Hematopoietic multipotent progenitor cell treated with erythropoietin and hydrocortisone succinate and interleukin-3 and kit ligand, for 15 days (in vitro differentiated cells): ENCODE data around the gene ATP11A.
A peak's percentile ranks its signal among the peaks of the same experiment; 100 is the strongest.

Experiments
- DNase-seq: peaks from one replicate; pipeline ENCODE4 v3.0.0-alpha.2; 2015; ENCODE audit warnings: low spot score

Gene ATP11A

GRCh38 chr13:112689303-112690245, at the start of gene ATP11A:
ATP11A (plus strand) TSS chr13:112690038; CDS start chr13:112690417, 379 bp downstream.
- DNase-seq = peak; percentile 63

DNA sequence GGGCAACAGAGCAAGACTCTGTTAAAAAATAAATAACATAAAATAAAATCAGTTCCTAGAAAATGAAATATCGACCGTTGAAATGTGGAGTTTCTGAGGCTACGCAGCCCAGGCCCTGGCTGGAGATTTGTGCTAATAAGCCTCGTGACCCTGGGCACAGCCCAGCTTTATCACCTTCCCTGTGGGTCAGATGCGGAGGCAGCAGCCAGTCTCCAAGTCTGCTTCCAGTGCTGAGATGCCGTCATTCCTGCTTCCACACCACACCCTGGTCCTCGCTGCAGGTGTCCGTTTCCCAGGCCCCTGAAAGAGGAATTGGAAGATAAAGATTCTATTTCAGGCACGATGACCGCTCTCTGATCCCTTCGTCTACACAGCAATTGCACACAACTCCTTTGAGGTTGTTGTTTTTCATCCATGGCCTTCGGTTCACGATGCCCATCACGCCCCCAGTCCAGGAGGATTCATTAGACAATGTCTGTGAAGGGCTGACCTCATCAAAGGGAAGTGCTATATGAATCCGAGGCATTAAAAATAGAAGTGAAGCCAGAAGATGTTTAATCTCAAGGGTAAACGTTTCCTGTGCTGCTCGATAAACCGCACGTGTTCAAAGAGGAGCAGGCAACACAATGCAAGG, 48.3 kb upstream of the ATP11A start:
- DNase-seq = no peak

DNA sequence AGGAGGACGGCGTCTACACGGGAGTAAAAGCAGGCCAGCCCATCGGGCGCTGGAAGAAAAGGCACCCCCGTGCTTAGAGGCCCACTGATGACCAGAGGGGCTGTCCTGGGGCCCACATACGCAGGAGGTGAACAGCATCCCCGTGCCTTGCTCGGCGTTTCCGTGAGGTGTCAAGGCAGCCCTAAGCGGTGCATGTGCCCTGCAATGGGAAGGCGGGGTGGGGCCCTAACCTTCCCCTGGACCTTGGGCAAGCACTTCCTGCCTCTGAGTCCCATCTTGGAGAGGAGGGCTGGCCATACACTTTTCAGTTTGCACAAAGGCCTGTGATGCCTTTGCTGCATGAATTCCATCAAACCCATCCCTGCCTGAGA, 47.8 kb upstream of the ATP11A start:
- no peak for DNase-seq

DNA sequence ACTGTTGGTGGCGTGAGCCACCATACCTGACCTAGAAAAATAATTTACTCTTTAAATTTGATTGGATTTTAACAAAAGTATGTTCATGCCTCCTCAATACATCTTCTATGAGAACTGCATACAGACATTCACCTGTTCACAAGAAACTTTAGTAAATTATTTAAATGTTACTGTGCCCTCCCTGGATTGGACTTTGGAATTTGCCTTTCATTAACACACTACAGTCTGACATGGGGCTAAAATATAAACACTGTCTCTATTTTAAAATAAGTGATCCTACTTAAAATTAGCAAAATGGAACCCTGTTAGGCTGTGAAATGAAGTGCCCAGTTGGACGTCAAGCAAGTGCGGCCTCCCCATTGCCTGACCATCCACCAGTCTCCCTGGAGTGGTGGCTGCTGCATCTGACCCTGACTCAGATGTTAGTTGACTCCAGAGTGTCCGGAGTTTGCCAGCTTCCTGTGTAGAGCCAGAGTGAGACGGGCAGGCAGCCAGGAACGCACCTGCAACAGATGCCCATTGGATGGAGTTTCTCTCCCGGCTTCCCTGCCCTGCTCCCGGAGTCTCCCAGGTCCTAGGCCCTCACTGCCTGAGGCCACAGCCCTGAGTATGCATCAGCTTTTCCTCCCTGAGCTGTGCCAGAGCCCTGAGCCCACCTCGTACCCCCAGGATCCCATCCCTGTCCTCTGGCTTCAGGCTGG, 45.9 kb upstream of the ATP11A start:
- DNase-seq = no peak

DNA sequence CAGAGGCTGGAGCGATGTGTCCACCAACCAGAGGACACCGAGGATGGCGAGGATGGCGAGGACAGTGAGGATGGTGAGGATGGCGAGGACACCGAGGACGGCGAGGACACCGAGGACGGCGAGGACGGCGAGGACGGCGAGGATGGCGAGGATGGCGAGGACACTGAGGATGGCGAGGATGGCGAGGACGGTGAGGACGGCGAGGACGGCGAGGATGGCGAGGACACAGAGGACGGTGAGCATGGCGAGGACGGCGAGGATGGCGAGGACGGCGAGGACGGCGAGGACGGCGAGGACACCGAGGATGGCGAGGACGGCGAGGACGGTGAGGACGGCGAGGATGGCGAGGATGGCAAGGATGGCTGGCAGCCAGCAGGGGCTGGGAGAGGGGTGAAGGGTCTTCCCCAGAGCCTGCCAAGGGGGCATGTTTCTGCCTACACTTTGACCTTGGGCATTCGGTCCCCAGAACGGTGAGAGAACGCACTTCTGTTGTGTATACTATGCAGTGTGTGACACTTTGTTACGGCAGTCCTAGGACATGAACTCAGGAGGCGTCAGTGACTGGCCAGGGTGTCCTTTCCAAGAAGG, 44.4 kb upstream of the ATP11A start:
- DNase-seq = no peak

- no peak for DNase-seq
Measured at GRCh38 chr13:112647256-112647655, 42.6 kb upstream of the ATP11A start.

GRCh38 chr13:112648101-112648500, 41.7 kb upstream of the ATP11A start:
- no peak for DNase-seq

DNA sequence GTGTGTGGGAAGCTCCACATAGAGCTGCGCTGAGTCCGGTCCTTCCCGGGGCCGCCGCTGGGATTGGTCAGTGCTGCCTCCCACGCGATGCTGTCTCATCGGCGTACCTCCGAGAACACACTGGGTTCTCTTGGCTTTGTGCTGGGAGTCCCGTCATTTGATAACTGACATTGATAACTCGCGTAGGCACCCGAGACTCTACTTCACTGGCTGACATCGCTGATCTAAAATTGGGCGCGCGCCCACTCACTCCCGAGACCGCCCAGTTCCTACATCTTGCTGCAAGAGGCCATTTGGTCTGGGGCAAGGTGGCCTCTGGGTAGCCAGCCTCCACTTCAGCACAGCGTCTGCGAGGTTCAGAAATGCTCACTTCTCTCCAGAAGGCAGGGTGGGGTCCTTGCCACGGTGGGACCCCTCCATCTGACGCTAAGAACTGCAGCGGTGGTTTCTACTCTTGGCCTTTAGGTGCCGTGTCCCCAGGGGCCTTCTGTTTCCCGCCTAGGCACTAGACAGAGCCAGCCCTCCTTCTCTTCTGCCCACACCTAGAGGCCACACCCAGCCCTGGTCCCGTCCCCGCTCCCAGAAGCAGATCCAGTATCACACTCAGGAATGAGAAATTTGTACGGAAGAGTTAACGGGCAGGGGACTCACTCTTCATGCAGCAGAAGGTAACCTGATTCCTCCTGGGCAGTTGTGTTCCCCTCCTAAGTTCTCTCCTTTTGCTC, 40.7 kb upstream of the ATP11A start:
- DNase-seq = no peak

GRCh38 chr13:112651311-112651710, 38.5 kb upstream of the ATP11A start:
- no peak for DNase-seq

GRCh38 chr13:112651750-112652511, 37.9 kb upstream of the ATP11A start:
- no peak for DNase-seq

- no peak for DNase-seq
Measured at GRCh38 chr13:112652512-112653070, 37.2 kb upstream of the ATP11A start.

GRCh38 chr13:112653071-112653470, 36.8 kb upstream of the ATP11A start:
- DNase-seq = no peak

DNA sequence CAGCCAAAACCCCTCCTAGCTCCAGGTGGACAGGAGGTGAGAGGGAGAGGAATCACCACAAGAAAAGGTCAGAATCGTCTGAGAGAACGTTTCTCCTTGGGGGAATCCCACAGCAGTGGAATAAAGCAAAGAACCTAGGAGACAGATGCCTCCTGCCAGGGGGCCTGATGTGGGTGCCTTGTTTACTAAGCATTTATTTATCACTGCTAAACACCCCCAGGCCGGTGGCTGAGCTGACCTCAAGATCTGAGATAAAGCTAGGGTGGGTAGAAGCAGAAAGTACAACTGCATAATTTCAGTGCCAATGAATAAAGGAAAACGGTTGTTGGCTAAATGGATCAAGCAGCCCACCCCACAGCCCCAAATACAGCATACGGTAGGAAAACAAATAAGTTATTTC, 33.9 kb upstream of the ATP11A start:
- peak; percentile 23 for DNase-seq

- no peak for DNase-seq
Measured at GRCh38 chr13:112657850-112658445, 31.9 kb upstream of the ATP11A start.

DNA sequence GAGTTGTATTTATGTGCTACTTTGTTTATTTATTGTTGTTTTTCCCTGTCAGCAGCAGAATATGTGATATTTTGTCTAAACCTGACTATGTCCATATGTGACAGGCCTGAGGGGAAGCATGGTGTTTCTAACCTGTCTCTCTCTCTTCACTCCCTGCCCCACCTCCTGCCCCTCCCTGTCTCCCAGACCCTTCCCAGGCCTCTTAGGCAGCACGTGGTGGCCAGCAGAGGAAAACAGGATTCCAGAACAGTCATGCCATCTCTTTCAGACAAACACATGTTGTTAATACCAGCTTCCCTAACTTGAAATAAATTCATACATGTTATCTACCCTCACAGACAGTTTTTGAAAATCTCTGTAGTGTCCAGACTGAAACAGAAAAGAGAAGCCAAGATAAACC, 31.0 kb upstream of the ATP11A start:
- DNase-seq = no peak

DNA sequence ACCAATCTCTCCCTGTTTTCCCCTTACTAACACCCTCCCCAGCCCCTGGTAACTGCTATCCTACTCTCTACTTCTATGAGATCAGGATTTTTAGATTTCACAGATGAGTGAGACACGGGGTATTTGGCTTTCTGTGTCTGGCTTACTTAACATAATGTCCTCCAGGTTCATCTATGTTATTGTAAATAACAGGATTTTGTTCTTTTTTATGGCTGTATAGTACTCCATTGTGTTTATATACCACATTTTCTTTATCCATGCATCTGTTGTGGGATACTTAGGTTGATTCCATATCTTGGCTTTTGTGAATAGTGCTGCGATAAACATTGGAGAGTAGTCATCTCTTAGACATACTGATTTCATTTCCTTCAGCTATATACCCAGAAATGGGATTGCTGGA, 28.5 kb upstream of the ATP11A start:
- no peak for DNase-seq

DNA sequence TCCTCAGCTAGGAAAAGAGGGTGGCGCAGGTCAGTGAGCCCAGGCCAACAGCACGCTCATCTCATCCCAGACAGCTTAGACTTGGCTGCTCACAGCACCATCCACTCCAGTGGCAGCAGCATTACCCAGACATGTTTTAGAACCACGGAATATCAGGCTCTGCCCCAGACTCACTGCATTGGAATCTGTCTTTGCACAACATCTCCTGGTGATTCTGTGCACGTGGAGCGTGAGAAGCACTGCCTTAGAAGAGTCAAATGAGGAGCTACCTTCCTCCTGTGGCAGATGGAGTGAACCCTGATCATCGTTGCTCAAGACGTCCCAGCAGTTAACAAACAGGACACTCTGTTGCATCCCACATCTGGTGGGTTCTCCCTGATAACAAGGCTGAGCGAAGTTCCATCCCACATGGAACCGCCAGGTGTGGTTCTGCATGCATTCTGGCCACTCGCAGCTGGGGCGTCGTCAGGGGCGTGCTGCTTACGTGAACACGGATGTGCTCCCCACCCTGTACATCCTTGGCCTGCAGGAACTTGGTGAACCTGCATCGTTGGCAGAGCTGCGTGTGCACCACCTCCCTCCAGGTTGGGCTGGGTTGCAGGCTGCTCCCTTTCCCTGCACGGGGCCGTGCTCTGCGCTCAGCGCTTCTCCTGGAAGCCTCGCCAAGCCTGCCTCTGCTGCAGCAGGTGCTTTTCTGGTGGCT, 25.2 kb upstream of the ATP11A start:
- DNase-seq = no peak

DNA sequence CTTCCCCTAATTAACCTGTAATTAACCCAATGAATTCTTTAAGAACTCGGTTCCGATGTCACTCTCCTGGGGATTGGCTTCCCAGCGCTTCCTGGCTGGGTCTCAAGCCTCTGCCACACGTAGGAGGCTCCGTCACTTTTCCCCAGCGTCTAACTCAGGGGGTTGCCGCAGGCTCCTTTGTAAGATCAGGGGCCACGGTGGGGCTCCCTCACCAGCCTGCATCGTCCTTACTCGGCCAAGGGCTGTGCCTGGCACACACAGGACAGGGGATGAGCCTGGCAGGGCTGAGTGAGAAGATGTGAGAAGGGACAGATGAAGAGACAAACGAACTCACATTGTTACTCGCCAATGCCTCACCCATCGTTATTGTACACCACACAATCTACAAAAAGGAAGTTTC, 20.9 kb upstream of the ATP11A start:
- no peak for DNase-seq

DNA sequence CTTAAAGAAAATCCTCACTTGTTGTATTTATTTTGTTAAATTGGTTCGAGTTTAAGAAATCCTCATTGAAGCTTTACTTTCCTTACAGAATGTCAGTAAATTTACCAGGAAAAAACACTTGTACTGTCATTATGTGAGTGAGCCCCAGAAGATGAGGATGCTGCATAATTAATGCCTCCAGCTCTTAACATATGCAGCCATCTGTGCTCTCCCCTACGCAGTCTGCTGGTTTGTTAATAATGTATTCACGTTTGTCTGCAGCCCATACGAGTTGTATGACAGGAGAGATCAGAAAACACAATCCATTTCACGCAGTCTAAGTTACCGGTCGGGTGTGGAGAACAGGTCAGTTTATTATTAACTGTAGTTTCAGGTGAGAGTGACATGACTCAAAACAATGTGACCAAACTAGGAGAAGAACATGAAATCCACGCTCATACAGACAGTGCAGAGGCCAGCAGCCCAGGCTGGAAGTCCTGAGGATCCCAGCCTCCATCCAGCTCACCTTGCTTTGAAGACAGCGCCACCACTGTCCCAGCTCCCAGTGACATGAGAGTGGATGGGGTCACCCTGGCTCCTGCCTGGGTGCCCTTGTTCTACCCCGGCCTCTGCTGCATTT, 19.8 kb upstream of the ATP11A start:
- DNase-seq = no peak
